ENCODE data around the gene TSPEAR.

The TSPEAR gene

GRCh38 chr21:44478124-44478800, 233.1 kb downstream of the TSPEAR start:
- DNase-seq, result no peak

- no peak for DNase-seq
Observed at GRCh38 chr21:44477712-44478111, 233.7 kb downstream of the TSPEAR start.

GRCh38 chr21:44477131-44477530, 234.2 kb downstream of the TSPEAR start:
- DNase-seq, result no peak

- DNase-seq, result no peak
Observed at GRCh38 chr21:44475266-44475845, 236.0 kb downstream of the TSPEAR start.

GRCh38 chr21:44473915-44474555, 237.3 kb downstream of the TSPEAR start:
- no peak for DNase-seq

- no peak for DNase-seq
Observed at GRCh38 chr21:44471996-44472395, 239.4 kb downstream of the TSPEAR start.

GRCh38 chr21:44471341-44471740, 240.0 kb downstream of the TSPEAR start:
- no peak for DNase-seq

- no peak for DNase-seq
Observed at GRCh38 chr21:44467859-44468195, 243.5 kb downstream of the TSPEAR start.

- DNase-seq, result no peak
Observed at GRCh38 chr21:44466996-44467858, 244.1 kb downstream of the TSPEAR start.

- no peak for DNase-seq
Observed at GRCh38 chr21:44466351-44466954, 244.9 kb downstream of the TSPEAR start.

GRCh38 chr21:44464351-44464750, 247.0 kb downstream of the TSPEAR start:
- DNase-seq, result no peak

GRCh38 chr21:44463724-44464123, 247.6 kb downstream of the TSPEAR start:
- DNase-seq, result no peak

GRCh38 chr21:44462834-44463200, 248.6 kb downstream of the TSPEAR start:
- no peak for DNase-seq

- no peak for DNase-seq
Observed at GRCh38 chr21:44462086-44462833, 249.1 kb downstream of the TSPEAR start.

GRCh38 chr21:44461464-44462001, 249.8 kb downstream of the TSPEAR start:
- no peak for DNase-seq

- no peak for DNase-seq
Observed at GRCh38 chr21:44461005-44461404, 250.4 kb downstream of the TSPEAR start.

GRCh38 chr21:44460441-44460755, 251.0 kb downstream of the TSPEAR start:
- DNase-seq, result no peak

- DNase-seq, result no peak
Observed at GRCh38 chr21:44459712-44460440, 251.5 kb downstream of the TSPEAR start.

GRCh38 chr21:44458971-44459711, 252.2 kb downstream of the TSPEAR start:
- no peak for DNase-seq

- DNase-seq, result no peak
Observed at GRCh38 chr21:44456915-44457736, 254.2 kb downstream of the TSPEAR start.
